HEK293 (cell line): ENCODE data around the gene USP5.

Experiments
- CTCF ChIA-PET: fragments of 350-600 bp; formaldehyde crosslinking; extraction: SDS; loops from one replicate; lab custom pipeline; 2021; ENCODE audit warnings: antibody characterized with exemption; lab: Yijun Ruan, JAX
- POLR2A ChIA-PET: fragments of 300-600 bp; formaldehyde crosslinking; extraction: SDS; loops from one replicate; lab custom pipeline; 2020; ENCODE audit warnings: antibody characterized with exemption, inconsistent platforms; lab: Yijun Ruan, JAX
- H3K27ac ChIP-seq: fragments of 200-500 bp; sonication (Bioruptor generic); 2 replicates; pipeline ENCODE4 v1.5.1; 2014; ENCODE audit warnings: low read depth, low read length, control low read depth, inconsistent platforms; ENCODE audit errors: extremely low read depth
- H3K36me3 ChIP-seq, 2 experiments: fragments of 200-500 bp in 1 of 2; sonication (Bioruptor generic) in 1 of 2; 1 replicate in 1 of 2; 2 replicates in 1 of 2; pipeline ENCODE4 v1.5.1; 2014 to 2017; ENCODE audit warnings: inconsistent platforms in 2 of 2, low read length in 2 of 2; ENCODE audit not compliant: control insufficient read depth in 2 of 2, insufficient read depth in 1 of 2
- H3K4me1 ChIP-seq: fragments of 200-500 bp; sonication (Bioruptor generic); 2 replicates; pipeline ENCODE4 v1.5.1; 2014; ENCODE audit warnings: mild to moderate bottlenecking, low read length, inconsistent platforms; ENCODE audit not compliant: control insufficient read depth, insufficient read depth
- H3K4me3 ChIP-seq: 2 replicates; pipeline ENCODE4 v1.5.1; 2011; ENCODE audit warnings: low read depth, mild to moderate bottlenecking, control low read depth, low read length, moderate library complexity
- H3K9me3 ChIP-seq: fragments of 200-500 bp; sonication (Bioruptor generic); 2 replicates; pipeline ENCODE4 v1.5.1; 2014; ENCODE audit warnings: low read depth, low read length, inconsistent platforms; ENCODE audit not compliant: control insufficient read depth, insufficient read depth
- BCL11A ChIP-seq: fragments of 450-650 bp; formaldehyde crosslinking; IDR thresholded peaks from 2 replicates; pipeline ENCODE4 v1.5.1; 2016; ENCODE audit warnings: low read depth, missing biosample characterization, missing genetic modification characterization
- BCL11B ChIP-seq: fragments of 450-650 bp; formaldehyde crosslinking; IDR thresholded peaks from 2 replicates; pipeline ENCODE4 v1.5.1; 2016; ENCODE audit warnings: low read depth, missing biosample characterization, missing genetic modification characterization
- EGR2 ChIP-seq: fragments of 450-650 bp; formaldehyde crosslinking; IDR thresholded peaks from 2 replicates; pipeline ENCODE4 v1.5.1; 2016; ENCODE audit warnings: low read depth, missing biosample characterization, missing genetic modification characterization
- GLIS1 ChIP-seq: fragments of 450-650 bp; formaldehyde crosslinking; IDR thresholded peaks from 2 replicates; pipeline ENCODE4 v1.5.1; 2016; ENCODE audit warnings: missing biosample characterization, missing genetic modification characterization
- GLIS2 ChIP-seq: fragments of 450-650 bp; formaldehyde crosslinking; IDR thresholded peaks from 2 replicates; pipeline ENCODE4 v1.5.1; 2016; ENCODE audit warnings: missing biosample characterization, missing genetic modification characterization
- IKZF3 ChIP-seq: fragments of 450-650 bp; IDR thresholded peaks from 2 replicates; pipeline ENCODE4 v1.5.0; 2018; ENCODE audit warnings: missing biosample characterization, mild to moderate bottlenecking, missing genetic modification characterization, moderate library complexity
- KLF7 ChIP-seq: fragments of 450-650 bp; formaldehyde crosslinking; IDR thresholded peaks from 2 replicates; pipeline ENCODE4 v1.5.1; 2016; ENCODE audit warnings: missing biosample characterization, missing genetic modification characterization, borderline replicate concordance
- KLF9 ChIP-seq: fragments of 450-650 bp; formaldehyde crosslinking; IDR thresholded peaks from 2 replicates; pipeline ENCODE4 v1.5.1; 2016; ENCODE audit warnings: missing biosample characterization, missing genetic modification characterization, low read depth
- RBAK ChIP-seq: fragments of 450-650 bp; formaldehyde crosslinking; IDR thresholded peaks from 2 replicates; pipeline ENCODE4 v1.5.1; 2016; ENCODE audit warnings: missing biosample characterization, missing genetic modification characterization
- SALL2 ChIP-seq: fragments of 450-650 bp; formaldehyde crosslinking; IDR thresholded peaks from 2 replicates; pipeline ENCODE4 v1.5.0; 2017; ENCODE audit warnings: missing biosample characterization, mild to moderate bottlenecking, missing genetic modification characterization, borderline replicate concordance
- ZBTB20 ChIP-seq: fragments of 450-650 bp; formaldehyde crosslinking; IDR thresholded peaks from 2 replicates; pipeline ENCODE4 v1.5.1; 2016; ENCODE audit warnings: missing biosample characterization, missing genetic modification characterization
- ZFHX2 ChIP-seq: fragments of 450-650 bp; formaldehyde crosslinking; conservative IDR thresholded peaks from 2 replicates; pipeline ENCODE4 v1.5.1; 2016; ENCODE audit warnings: missing biosample characterization, missing genetic modification characterization
- ZFP41 ChIP-seq: fragments of 450-650 bp; formaldehyde crosslinking; IDR thresholded peaks from 2 replicates; pipeline ENCODE4 v1.5.1; 2016; ENCODE audit warnings: missing biosample characterization, missing genetic modification characterization, borderline replicate concordance
- ZIC2 ChIP-seq: fragments of 450-650 bp; formaldehyde crosslinking; IDR thresholded peaks from 2 replicates; pipeline ENCODE4 v1.5.1; 2016; ENCODE audit warnings: missing biosample characterization, missing genetic modification characterization
- ZNF10 ChIP-seq: fragments of 450-650 bp; formaldehyde crosslinking; IDR thresholded peaks from 2 replicates; pipeline ENCODE4 v1.5.1; 2017; ENCODE audit warnings: missing biosample characterization, missing genetic modification characterization
- ZNF221 ChIP-seq: fragments of 450-650 bp; formaldehyde crosslinking; IDR thresholded peaks from 2 replicates; pipeline ENCODE4 v1.5.1; 2017; ENCODE audit warnings: missing biosample characterization, missing genetic modification characterization, borderline replicate concordance
- ZNF350 ChIP-seq: fragments of 450-650 bp; formaldehyde crosslinking; IDR thresholded peaks from 2 replicates; pipeline ENCODE4 v1.5.0; 2017; ENCODE audit warnings: missing biosample characterization, mild to moderate bottlenecking, missing genetic modification characterization
- ZNF391 ChIP-seq: fragments of 450-650 bp; formaldehyde crosslinking; IDR thresholded peaks from 2 replicates; pipeline ENCODE4 v1.5.1; 2016; ENCODE audit warnings: low read depth, missing biosample characterization, missing genetic modification characterization, borderline replicate concordance
- ZNF473 ChIP-seq: fragments of 450-650 bp; formaldehyde crosslinking; IDR thresholded peaks from 2 replicates; pipeline ENCODE4 v1.5.1; 2017; ENCODE audit warnings: missing biosample characterization, missing genetic modification characterization
- ZNF501 ChIP-seq: fragments of 450-650 bp; formaldehyde crosslinking; IDR thresholded peaks from 2 replicates; pipeline ENCODE4 v1.5.1; 2016; ENCODE audit warnings: missing biosample characterization, missing genetic modification characterization
- ZNF560 ChIP-seq: fragments of 450-650 bp; formaldehyde crosslinking; IDR thresholded peaks from 2 replicates; pipeline ENCODE4 v1.5.1; 2017; ENCODE audit warnings: missing biosample characterization, missing genetic modification characterization, borderline replicate concordance
- ZNF596 ChIP-seq: fragments of 450-650 bp; IDR thresholded peaks from 2 replicates; pipeline ENCODE4 v1.5.0; 2018; ENCODE audit warnings: missing biosample characterization, mild to moderate bottlenecking, missing genetic modification characterization, moderate library complexity
- ZNF624 ChIP-seq: fragments of 450-650 bp; formaldehyde crosslinking; IDR thresholded peaks from 2 replicates; pipeline ENCODE4 v1.5.1; 2017; ENCODE audit warnings: missing biosample characterization, missing genetic modification characterization
- ZNF660 ChIP-seq: fragments of 450-650 bp; IDR thresholded peaks from 2 replicates; pipeline ENCODE4 v1.5.1; 2018; ENCODE audit warnings: missing biosample characterization, mild to moderate bottlenecking, missing genetic modification characterization
- ZNF747 ChIP-seq: fragments of 450-650 bp; formaldehyde crosslinking; IDR thresholded peaks from 2 replicates; pipeline ENCODE4 v1.5.1; 2016; ENCODE audit warnings: missing biosample characterization, missing genetic modification characterization
- ZNF768 ChIP-seq: fragments of 450-650 bp; formaldehyde crosslinking; IDR thresholded peaks from 2 replicates; pipeline ENCODE4 v1.5.1; 2018; ENCODE audit warnings: missing biosample characterization, mild to moderate bottlenecking, missing genetic modification characterization
- ZSCAN23 ChIP-seq: fragments of 450-650 bp; formaldehyde crosslinking; IDR thresholded peaks from 2 replicates; pipeline ENCODE4 v1.5.1; 2016; ENCODE audit warnings: missing biosample characterization, missing genetic modification characterization
- TF ChIP-seq, protein P1 (sequence below): fragments of 450-650 bp; formaldehyde crosslinking; IDR thresholded peaks from 2 replicates; pipeline ENCODE4 v1.5.1; 2016; ENCODE audit warnings: missing biosample characterization, missing genetic modification characterization
- TF ChIP-seq, protein P2 (sequence below): fragments of 450-650 bp; formaldehyde crosslinking; IDR thresholded peaks from 2 replicates; pipeline ENCODE4 v1.5.1; 2017; ENCODE audit warnings: missing biosample characterization, missing genetic modification characterization
- TF ChIP-seq, protein P3 (sequence below): fragments of 450-650 bp; formaldehyde crosslinking; IDR thresholded peaks from 2 replicates; pipeline ENCODE4 v1.5.1; 2016; ENCODE audit warnings: missing biosample characterization, missing genetic modification characterization

Gene USP5

DNA sequence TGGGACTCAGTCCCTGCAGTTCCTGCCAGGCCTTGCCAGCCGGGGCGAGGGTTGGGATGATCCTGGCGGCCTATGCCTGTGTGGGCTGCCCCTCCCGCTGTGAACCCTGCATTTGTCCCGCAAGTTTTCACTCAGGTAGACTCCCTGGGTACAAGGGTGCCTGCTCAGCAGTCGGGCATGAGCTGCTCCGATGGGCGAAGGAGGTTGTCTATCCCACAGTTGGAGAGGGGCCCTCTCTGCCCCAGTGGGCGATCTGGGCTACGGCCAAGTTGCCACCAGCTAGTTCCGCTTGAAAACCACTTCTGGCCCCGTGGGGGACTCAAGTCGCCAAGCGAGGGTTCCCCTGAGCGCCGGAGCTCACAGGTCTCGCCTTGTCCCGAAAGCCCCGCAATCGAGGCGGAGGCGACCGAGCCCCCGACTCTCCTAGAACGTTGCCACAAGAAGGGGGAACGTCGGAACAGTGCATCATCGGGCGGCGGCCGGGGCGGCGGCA lies 15.0 kb downstream of the USP5 start (continued):
- TF ChIP-seq ZNF501 (tag by site-specific recombination), result 0 out of 2 replicates have a peak, but pooled peaks have one; percentile 41
- TF ChIP-seq, protein P1, sequence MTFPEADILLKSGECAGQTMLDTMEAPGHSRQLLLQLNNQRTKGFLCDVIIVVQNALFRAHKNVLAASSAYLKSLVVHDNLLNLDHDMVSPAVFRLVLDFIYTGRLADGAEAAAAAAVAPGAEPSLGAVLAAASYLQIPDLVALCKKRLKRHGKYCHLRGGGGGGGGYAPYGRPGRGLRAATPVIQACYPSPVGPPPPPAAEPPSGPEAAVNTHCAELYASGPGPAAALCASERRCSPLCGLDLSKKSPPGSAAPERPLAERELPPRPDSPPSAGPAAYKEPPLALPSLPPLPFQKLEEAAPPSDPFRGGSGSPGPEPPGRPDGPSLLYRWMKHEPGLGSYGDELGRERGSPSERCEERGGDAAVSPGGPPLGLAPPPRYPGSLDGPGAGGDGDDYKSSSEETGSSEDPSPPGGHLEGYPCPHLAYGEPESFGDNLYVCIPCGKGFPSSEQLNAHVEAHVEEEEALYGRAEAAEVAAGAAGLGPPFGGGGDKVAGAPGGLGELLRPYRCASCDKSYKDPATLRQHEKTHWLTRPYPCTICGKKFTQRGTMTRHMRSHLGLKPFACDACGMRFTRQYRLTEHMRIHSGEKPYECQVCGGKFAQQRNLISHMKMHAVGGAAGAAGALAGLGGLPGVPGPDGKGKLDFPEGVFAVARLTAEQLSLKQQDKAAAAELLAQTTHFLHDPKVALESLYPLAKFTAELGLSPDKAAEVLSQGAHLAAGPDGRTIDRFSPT, result peak; percentile 83
- no peak for TF ChIP-seq ZNF560 (tag by site-specific recombination)
- TF ChIP-seq GLIS1, result peak; percentile 31; the same call in 1 of the 2 replicates
- peak; percentile 86 for TF ChIP-seq GLIS2
- 0 out of 2 replicates have a peak, but pooled peaks have one; percentile 8 for TF ChIP-seq ZNF10 (tag by site-specific recombination)
- TF ChIP-seq IKZF3, result peak; percentile 60
- peak; percentile 75 for TF ChIP-seq ZBTB20 (tag by site-specific recombination)

DNA sequence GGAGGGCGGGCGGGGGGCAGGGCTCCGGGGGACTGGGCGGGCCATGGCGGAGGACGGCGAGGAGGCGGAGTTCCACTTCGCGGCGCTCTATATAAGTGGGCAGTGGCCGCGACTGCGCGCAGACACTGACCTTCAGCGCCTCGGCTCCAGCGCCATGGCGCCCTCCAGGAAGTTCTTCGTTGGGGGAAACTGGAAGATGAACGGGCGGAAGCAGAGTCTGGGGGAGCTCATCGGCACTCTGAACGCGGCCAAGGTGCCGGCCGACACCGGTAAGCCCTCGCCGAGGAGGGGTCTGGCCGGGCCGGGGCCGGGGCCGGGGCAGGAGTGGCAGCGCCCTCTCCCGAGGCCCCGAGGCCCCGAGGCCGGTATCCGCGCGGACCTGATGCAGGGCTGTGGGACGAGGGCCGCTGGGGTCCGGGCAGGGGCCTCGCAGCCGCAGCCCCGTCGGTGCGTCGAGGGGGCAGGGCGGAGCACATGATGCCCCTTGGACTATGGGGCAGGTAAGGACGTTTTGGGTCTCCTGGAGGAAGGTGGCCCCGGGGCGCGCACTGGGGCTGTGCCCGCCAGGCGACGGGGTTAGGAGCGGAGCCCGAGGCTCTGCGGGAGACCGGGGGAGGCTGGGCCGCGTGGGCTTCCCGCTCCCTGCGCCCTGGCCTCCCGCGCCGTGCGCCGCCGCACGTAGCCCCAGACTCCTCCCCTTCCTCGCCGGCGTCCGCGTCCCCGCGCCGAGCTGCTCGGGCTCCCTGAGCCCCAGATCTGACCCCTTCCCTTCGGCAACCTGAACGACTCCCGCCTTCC lies 15.7 kb downstream of the USP5 start, which contains the start of gene TPI1:
TPI1 (plus strand) TSS at position 119 of the 798 bp plus-strand sequence; CDS start at position 155, 36 bp downstream.
- peaks cover 5 to 75% of the 10 kb centered on the region in 2 experiments; a peak in 2 of 3 replicates for H3K36me3 ChIP-seq
- ChIA-PET CTCF (interaction anchor here (0.7 to 2.7 kb wide), 10 partner anchors 14 to 77 kb away, joined by 3 to 22 read pairs (median 4); partner anchors contain the start of gene CDCA3), POLR2A (interaction anchor here (0.7 to 7.6 kb wide), 23 partner anchors 10 to 355 kb away, joined by 3 to 183 read pairs (median 6); partner anchors contain the start of genes C12orf57, CDCA3, COPS7A and LRRC23)
- H3K27ac ChIP-seq, result peak within 1 kb of the TSS; percentile 98
- H3K4me3 ChIP-seq, result peak within 1 kb of the TSS; percentile 87
- H3K9me3 ChIP-seq, result no peaks in the 10 kb centered on the region
- H3K4me1 ChIP-seq, result peaks cover 7% of the 10 kb centered on the region
- no peak for TF ChIP-seq ZNF473 (tag by site-specific recombination)
- TF ChIP-seq, protein P2, sequence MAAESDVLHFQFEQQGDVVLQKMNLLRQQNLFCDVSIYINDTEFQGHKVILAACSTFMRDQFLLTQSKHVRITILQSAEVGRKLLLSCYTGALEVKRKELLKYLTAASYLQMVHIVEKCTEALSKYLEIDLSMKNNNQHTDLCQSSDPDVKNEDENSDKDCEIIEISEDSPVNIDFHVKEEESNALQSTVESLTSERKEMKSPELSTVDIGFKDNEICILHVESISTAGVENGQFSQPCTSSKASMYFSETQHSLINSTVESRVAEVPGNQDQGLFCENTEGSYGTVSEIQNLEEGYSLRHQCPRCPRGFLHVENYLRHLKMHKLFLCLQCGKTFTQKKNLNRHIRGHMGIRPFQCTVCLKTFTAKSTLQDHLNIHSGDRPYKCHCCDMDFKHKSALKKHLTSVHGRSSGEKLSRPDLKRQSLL, result peak; percentile 95
- TF ChIP-seq ZNF596, result no peak; the same call in none of the 2 replicates
- TF ChIP-seq, protein P3, sequence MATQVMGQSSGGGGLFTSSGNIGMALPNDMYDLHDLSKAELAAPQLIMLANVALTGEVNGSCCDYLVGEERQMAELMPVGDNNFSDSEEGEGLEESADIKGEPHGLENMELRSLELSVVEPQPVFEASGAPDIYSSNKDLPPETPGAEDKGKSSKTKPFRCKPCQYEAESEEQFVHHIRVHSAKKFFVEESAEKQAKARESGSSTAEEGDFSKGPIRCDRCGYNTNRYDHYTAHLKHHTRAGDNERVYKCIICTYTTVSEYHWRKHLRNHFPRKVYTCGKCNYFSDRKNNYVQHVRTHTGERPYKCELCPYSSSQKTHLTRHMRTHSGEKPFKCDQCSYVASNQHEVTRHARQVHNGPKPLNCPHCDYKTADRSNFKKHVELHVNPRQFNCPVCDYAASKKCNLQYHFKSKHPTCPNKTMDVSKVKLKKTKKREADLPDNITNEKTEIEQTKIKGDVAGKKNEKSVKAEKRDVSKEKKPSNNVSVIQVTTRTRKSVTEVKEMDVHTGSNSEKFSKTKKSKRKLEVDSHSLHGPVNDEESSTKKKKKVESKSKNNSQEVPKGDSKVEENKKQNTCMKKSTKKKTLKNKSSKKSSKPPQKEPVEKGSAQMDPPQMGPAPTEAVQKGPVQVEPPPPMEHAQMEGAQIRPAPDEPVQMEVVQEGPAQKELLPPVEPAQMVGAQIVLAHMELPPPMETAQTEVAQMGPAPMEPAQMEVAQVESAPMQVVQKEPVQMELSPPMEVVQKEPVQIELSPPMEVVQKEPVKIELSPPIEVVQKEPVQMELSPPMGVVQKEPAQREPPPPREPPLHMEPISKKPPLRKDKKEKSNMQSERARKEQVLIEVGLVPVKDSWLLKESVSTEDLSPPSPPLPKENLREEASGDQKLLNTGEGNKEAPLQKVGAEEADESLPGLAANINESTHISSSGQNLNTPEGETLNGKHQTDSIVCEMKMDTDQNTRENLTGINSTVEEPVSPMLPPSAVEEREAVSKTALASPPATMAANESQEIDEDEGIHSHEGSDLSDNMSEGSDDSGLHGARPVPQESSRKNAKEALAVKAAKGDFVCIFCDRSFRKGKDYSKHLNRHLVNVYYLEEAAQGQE (tag by site-specific recombination), result no peak
- no peak for TF ChIP-seq ZNF221
- TF ChIP-seq ZFHX2 (tag by site-specific recombination), result peak; percentile 92
- peak; percentile 29; the same call in 1 of the 2 replicates for TF ChIP-seq KLF9 (tag by site-specific recombination)
- 0 out of 2 replicates have a peak, but pooled peaks have one; percentile 28 for TF ChIP-seq BCL11A
- TF ChIP-seq ZNF768 (tag by site-specific recombination), result peak; percentile 8; the same call in 1 of the 2 replicates
- no peak for TF ChIP-seq BCL11B (tag by site-specific recombination)
- TF ChIP-seq ZIC2, result peak; percentile 52
- peak; percentile 60; the same call in 1 of the 2 replicates for TF ChIP-seq SALL2 (tag by site-specific recombination)
- no peak for TF ChIP-seq ZNF624 (tag by site-specific recombination)
- no peak for TF ChIP-seq ZNF747 (tag by site-specific recombination)
- peak; percentile 78; the same call in 1 of the 2 replicates for TF ChIP-seq ZNF660 (tag by site-specific recombination)
- TF ChIP-seq ZNF350 (tag by site-specific recombination), result no peak
- TF ChIP-seq ZSCAN23 (tag by site-specific recombination), result no peak
- peak; percentile 68; the same call in 1 of the 2 replicates for TF ChIP-seq EGR2 (tag by site-specific recombination)
- no peak for TF ChIP-seq KLF7 (tag by site-specific recombination)
- no peak for TF ChIP-seq ZFP41 (tag by site-specific recombination)
- TF ChIP-seq ZNF391 (tag by site-specific recombination), result peak; percentile 82; the same call in 1 of the 2 replicates
- TF ChIP-seq RBAK (tag by site-specific recombination), result no peak
